Measurements from ENCODE around the gene SLC39A1.

DNA sequence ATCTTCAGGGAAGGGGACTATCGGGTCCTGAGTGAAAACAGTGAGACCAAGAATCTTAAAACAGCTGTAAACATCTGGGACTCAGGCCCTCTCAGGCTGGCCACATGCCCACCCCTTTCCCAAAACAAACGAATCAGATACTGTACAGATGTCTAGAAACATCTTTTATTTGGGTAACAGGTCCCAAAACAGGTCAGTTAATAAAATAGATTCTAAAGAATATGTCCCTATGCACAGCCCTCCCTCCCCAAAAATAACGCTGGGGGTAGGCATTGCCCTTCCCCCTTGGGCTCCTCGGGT is 4.4 kb downstream of the SLC39A1 start:
- TF ChIP-seq, protein P1, sequence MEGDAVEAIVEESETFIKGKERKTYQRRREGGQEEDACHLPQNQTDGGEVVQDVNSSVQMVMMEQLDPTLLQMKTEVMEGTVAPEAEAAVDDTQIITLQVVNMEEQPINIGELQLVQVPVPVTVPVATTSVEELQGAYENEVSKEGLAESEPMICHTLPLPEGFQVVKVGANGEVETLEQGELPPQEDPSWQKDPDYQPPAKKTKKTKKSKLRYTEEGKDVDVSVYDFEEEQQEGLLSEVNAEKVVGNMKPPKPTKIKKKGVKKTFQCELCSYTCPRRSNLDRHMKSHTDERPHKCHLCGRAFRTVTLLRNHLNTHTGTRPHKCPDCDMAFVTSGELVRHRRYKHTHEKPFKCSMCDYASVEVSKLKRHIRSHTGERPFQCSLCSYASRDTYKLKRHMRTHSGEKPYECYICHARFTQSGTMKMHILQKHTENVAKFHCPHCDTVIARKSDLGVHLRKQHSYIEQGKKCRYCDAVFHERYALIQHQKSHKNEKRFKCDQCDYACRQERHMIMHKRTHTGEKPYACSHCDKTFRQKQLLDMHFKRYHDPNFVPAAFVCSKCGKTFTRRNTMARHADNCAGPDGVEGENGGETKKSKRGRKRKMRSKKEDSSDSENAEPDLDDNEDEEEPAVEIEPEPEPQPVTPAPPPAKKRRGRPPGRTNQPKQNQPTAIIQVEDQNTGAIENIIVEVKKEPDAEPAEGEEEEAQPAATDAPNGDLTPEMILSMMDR (IDR thresholded peaks at IDR 0.05): no peak
- TF ChIP-seq KAT7 (CRISPR knock-in tag; IDR thresholded peaks at IDR 0.05; ENCODE audit: borderline replicate concordance): no peak
- TF ChIP-seq, protein P2, sequence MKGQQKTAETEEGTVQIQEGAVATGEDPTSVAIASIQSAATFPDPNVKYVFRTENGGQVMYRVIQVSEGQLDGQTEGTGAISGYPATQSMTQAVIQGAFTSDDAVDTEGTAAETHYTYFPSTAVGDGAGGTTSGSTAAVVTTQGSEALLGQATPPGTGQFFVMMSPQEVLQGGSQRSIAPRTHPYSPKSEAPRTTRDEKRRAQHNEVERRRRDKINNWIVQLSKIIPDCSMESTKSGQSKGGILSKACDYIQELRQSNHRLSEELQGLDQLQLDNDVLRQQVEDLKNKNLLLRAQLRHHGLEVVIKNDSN (CRISPR knock-in tag; IDR thresholded peaks at IDR 0.05): no peak
- TF ChIP-seq, protein P3, sequence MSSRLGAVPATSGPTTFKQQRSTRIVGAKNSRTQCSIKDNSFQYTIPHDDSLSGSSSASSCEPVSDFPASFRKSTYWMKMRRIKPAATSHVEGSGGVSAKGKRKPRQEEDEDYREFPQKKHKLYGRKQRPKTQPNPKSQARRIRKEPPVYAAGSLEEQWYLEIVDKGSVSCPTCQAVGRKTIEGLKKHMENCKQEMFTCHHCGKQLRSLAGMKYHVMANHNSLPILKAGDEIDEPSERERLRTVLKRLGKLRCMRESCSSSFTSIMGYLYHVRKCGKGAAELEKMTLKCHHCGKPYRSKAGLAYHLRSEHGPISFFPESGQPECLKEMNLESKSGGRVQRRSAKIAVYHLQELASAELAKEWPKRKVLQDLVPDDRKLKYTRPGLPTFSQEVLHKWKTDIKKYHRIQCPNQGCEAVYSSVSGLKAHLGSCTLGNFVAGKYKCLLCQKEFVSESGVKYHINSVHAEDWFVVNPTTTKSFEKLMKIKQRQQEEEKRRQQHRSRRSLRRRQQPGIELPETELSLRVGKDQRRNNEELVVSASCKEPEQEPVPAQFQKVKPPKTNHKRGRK (CRISPR knock-in tag; IDR thresholded peaks at IDR 0.05; ENCODE audit: borderline replicate concordance): no peak
- TF ChIP-seq, protein P4, sequence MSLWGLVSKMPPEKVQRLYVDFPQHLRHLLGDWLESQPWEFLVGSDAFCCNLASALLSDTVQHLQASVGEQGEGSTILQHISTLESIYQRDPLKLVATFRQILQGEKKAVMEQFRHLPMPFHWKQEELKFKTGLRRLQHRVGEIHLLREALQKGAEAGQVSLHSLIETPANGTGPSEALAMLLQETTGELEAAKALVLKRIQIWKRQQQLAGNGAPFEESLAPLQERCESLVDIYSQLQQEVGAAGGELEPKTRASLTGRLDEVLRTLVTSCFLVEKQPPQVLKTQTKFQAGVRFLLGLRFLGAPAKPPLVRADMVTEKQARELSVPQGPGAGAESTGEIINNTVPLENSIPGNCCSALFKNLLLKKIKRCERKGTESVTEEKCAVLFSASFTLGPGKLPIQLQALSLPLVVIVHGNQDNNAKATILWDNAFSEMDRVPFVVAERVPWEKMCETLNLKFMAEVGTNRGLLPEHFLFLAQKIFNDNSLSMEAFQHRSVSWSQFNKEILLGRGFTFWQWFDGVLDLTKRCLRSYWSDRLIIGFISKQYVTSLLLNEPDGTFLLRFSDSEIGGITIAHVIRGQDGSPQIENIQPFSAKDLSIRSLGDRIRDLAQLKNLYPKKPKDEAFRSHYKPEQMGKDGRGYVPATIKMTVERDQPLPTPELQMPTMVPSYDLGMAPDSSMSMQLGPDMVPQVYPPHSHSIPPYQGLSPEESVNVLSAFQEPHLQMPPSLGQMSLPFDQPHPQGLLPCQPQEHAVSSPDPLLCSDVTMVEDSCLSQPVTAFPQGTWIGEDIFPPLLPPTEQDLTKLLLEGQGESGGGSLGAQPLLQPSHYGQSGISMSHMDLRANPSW (CRISPR knock-in tag; conservative IDR thresholded peaks at IDR 0.05; ENCODE audit: low read depth): no peak
